GM12875 (cell line): ENCODE data around the gene ARNT2.

Experiments used
- H3K4me3 ChIP-seq: one replicate; pipeline ENCODE4 v1.5.1; 2011; ENCODE audit warnings: low read depth, low read length, control low read depth
- CTCF ChIP-seq: IDR thresholded peaks from 2 replicates; pipeline ENCODE4 v1.5.1; 2011; ENCODE audit warnings: low read depth, mild to moderate bottlenecking, control low read depth, inconsistent platforms, low read length, moderate library complexity, borderline replicate concordance; ENCODE audit not compliant: insufficient read depth

Gene ARNT2

GRCh38 chr15:80457896-80458295 lies 53.7 kb downstream of the ARNT2 start:
- TF ChIP-seq CTCF, result no peak

GRCh38 chr15:80458580-80458979 lies 54.4 kb downstream of the ARNT2 start:
- no peak overlapping the region for H3K4me3 ChIP-seq
- TF ChIP-seq CTCF, result no peak

More at GRCh38 chr15:80457896-80458295, 53.7 kb downstream of the ARNT2 start:
- H3K4me3 ChIP-seq, result no peak overlapping the region

DNA sequence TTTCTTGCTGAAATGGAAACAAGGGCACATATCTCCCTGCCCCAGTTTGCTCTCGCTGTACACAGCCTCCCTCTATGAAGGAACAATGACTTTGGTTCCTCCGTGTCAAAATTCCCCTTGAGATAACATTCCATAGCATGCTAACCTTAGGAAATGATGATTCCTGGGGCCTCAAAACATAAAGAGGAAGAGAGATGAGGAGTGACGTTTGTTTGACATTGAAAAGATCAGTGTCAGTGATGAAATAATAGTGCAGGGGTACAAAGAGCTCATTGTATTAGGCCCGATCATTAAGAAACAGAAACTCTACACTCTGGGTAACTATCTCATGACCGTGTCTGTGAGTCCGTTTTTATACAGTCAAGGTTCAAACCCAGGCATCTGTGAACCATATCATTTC lies 55.2 kb downstream of the ARNT2 start:
- no peak for TF ChIP-seq CTCF
- H3K4me3 ChIP-seq, result no peak overlapping the region

GRCh38 chr15:80459818-80460217 lies 55.6 kb downstream of the ARNT2 start:
- H3K4me3 ChIP-seq, result no peak overlapping the region
- TF ChIP-seq CTCF, result no peak

- no peak for TF ChIP-seq CTCF
- no peak overlapping the region for H3K4me3 ChIP-seq
These were observed 57.3 kb downstream of the ARNT2 start for GRCh38 chr15:80461356-80462095.

DNA sequence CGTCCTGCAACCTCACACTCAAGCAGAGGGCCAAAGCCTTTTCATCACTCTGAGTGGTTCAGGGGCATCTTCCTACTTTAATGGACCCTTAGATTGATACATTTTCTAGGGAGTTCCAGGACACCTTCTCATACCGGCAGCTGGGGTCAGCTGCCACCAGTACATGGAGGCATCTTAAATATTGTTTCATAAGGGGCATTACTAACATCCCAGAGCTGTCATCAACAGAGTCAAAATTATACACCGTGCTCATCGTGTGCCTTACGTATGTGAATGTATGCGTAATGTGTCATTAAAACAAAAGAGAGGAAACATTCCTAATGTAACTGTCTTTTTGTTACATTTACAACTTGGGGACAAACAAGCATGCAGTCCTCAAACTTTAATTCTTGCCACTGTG lies 57.9 kb downstream of the ARNT2 start:
- no peak overlapping the region for H3K4me3 ChIP-seq
- no peak for TF ChIP-seq CTCF

DNA sequence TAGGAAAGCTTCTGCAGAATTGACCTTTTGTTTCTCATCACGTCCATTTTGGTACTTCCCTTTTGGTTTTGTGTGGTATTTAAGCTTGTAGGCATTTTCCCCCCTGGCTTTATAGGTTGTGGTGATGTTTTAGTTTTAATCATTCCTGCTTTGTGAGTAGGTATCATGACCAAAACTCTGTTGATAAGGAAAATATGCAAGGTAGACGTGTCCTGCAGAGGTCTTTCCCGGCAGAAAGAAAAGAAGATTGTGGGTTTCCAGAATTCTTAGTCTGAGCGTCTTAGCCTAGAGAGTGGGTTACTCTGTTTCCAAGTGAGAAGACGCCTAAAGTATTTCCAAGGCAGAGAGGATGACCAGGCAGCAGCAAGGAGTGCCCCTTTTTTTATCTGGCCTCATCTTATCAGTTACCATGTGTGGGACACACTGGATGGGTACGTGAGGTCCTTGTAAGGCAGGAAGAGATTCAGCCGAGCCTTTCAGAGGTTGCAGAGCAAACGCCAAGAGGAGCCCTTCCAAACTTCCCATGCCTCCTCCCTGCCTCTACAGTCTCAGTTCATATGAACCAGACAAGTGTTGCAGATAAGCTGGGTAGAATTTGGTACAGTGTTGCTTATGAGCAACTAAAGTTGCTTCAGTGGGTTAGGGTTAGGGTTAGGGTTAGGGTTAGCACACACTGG lies 58.8 kb downstream of the ARNT2 start:
- TF ChIP-seq CTCF, result no peak
- no peak overlapping the region for H3K4me3 ChIP-seq
